SJSA1 (cell line): ENCODE data around the gene GIT2. TPM values are rescaled to one million over a fixed set of nuclear protein-coding genes. Genes with fewer than 3 reads are reported as not detected.
"Not testable (repeated sequence)": the region's sequence is repeated elsewhere in the genome, so short reads cannot be mapped to it uniquely, and the experiment has no call there.

Experiments used
- DNase-seq, 2 experiments: peaks; one replicate each; pipeline ENCODE4 v3.0.0-alpha.2; 2015 to 2020; ENCODE audit warnings: low spot score in 2 of 2, low read depth in 1 of 2
- H3K27ac ChIP-seq: fragments of 250-450 bp; sonication (Bioruptor Pico); 2 replicates; pipeline ENCODE4 v1.5.1; 2020; ENCODE audit warnings: mild to moderate bottlenecking, moderate library complexity
- H3K27me3 ChIP-seq: fragments of 250-450 bp; sonication (Bioruptor Pico); replicated peaks from 2 replicates; pipeline ENCODE4 v1.5.1; 2020; ENCODE audit warnings: mild to moderate bottlenecking, moderate library complexity
- H3K36me3 ChIP-seq: fragments of 250-450 bp; sonication (Bioruptor Pico); 2 replicates; pipeline ENCODE4 v1.5.1; 2020; ENCODE audit warnings: mild to moderate bottlenecking
- H3K4me1 ChIP-seq: fragments of 250-450 bp; sonication (Bioruptor Pico); replicated peaks from 2 replicates; pipeline ENCODE4 v1.6.1; 2021; ENCODE audit warnings: mild to moderate bottlenecking
- H3K4me3 ChIP-seq: fragments of 250-450 bp; sonication (Bioruptor Pico); 2 replicates; pipeline ENCODE4 v1.5.1; 2020; ENCODE audit warnings: mild to moderate bottlenecking
- H3K9me3 ChIP-seq: fragments of 250-450 bp; sonication (Bioruptor Pico); replicated peaks from 2 replicates; pipeline ENCODE4 v1.5.1; 2020; ENCODE audit warnings: mild to moderate bottlenecking
- total RNA-seq: library from RNA; depleted of rRNA; stranded (reverse); fragments of >200 nt; shearing (Covaris generic); gene quantifications from 2 replicates; pipeline ENCODE4 v1.2.3, GENCODE V29; 2014

The GIT2 gene
- total RNA-seq, 1 experiment from 2014 or later = 29.5 TPM

GRCh38 chr12:109902891-109903418 is 93.2 kb downstream of the GIT2 start:
- Histone ChIP-seq H3K4me3 (no peak overlapping the region), H3K36me3 (peaks cover 68% of the 10 kb centered on the region), H3K4me1 (peaks cover 28% of the 10 kb centered on the region), H3K27me3 (no peaks in the 10 kb centered on the region), H3K9me3 (no peaks in the 10 kb centered on the region), H3K27ac (no peak overlapping the region; the same call in 1 of the 2 replicates)
- DNase-seq = no peak

- peak in 1 of 2 experiments; percentile 29 for DNase-seq
- 0 out of 2 replicates have a peak overlapping the region, but pooled peaks have one; percentile 80 for H3K27ac ChIP-seq
- peaks cover 48% of the 10 kb centered on the region for H3K36me3 ChIP-seq
- no peaks in the 10 kb centered on the region for H3K27me3 ChIP-seq
- no peaks in the 10 kb centered on the region for H3K9me3 ChIP-seq
- H3K4me1 ChIP-seq = peaks cover 28% of the 10 kb centered on the region
- H3K4me3 ChIP-seq = peak overlapping the region; percentile 87
Measured at GRCh38 chr12:109900752-109901580, 95.2 kb downstream of the GIT2 start.

- Histone ChIP-seq H3K9me3 (no peaks in the 10 kb centered on the region), H3K4me1 (peaks cover 28% of the 10 kb centered on the region), H3K36me3 (peaks cover 39% of the 10 kb centered on the region), H3K27ac (peak within 1 kb of the TSS; percentile 80), H3K27me3 (no peaks in the 10 kb centered on the region), H3K4me3 (peak within 1 kb of the TSS; percentile 87)
- DNase-seq = peak; percentile 81 to 83
Measured at GRCh38 chr12:109899783-109900751, 96.1 kb downstream of the GIT2 start, which contains the start of gene TCHP. Gene TCHP (plus strand): TSS chr12:109900274. CDS start chr12:109903027, 2,753 bp downstream.

GRCh38 chr12:109899345-109899744 is 96.8 kb downstream of the GIT2 start:
- H3K27ac ChIP-seq = not testable (repeated sequence)

GRCh38 chr12:109897029-109897428 is 99.1 kb downstream of the GIT2 start:
- Histone ChIP-seq H3K36me3 (peaks cover 11% of the 10 kb centered on the region), H3K4me3 (no peak overlapping the region), H3K9me3 (no peaks in the 10 kb centered on the region), H3K27ac (no peak overlapping the region), H3K4me1 (peaks cover 22% of the 10 kb centered on the region), H3K27me3 (no peaks in the 10 kb centered on the region)
- no peak for DNase-seq

More at GRCh38 chr12:109899345-109899744, 96.8 kb downstream of the GIT2 start:
- H3K4me1 ChIP-seq = peaks cover 28% of the 10 kb centered on the region
- peaks cover 32% of the 10 kb centered on the region for H3K36me3 ChIP-seq
- H3K27me3 ChIP-seq, DNase-seq, H3K4me3 ChIP-seq, H3K9me3 ChIP-seq: not testable (repeated sequence)

- Histone ChIP-seq H3K27me3 (no peaks in the 10 kb centered on the region), H3K4me1 (peaks cover 14% of the 10 kb centered on the region), H3K4me3 (no peak overlapping the region), H3K27ac (no peak overlapping the region), H3K9me3 (no peaks in the 10 kb centered on the region), H3K36me3 (peaks cover 6% of the 10 kb centered on the region; the same call in 1 of the 2 replicates)
- no peak for DNase-seq
Measured at GRCh38 chr12:109896188-109896587, 100.0 kb downstream of the GIT2 start.

GRCh38 chr12:109894939-109895338 is 101.2 kb downstream of the GIT2 start:
- H3K4me1 ChIP-seq = peaks cover 12% of the 10 kb centered on the region
- no peak overlapping the region for H3K27ac ChIP-seq
- no peaks in the 10 kb centered on the region for H3K9me3 ChIP-seq
- no peaks in the 10 kb centered on the region for H3K27me3 ChIP-seq
- no peaks in the 10 kb centered on the region for H3K36me3 ChIP-seq
- H3K4me3 ChIP-seq = no peak overlapping the region
- no peak for DNase-seq

GRCh38 chr12:109893261-109893995 is 102.7 kb downstream of the GIT2 start:
- Histone ChIP-seq H3K27ac (no peak overlapping the region), H3K27me3 (no peaks in the 10 kb centered on the region), H3K36me3 (no peaks in the 10 kb centered on the region), H3K4me3 (no peak overlapping the region), H3K4me1 (peaks cover 16% of the 10 kb centered on the region), H3K9me3 (no peaks in the 10 kb centered on the region)
- no peak for DNase-seq

- H3K9me3 ChIP-seq = no peaks in the 10 kb centered on the region
- H3K27ac ChIP-seq = no peak overlapping the region
- H3K4me3 ChIP-seq = no peak overlapping the region
- H3K4me1 ChIP-seq = peaks cover 23% of the 10 kb centered on the region
- no peaks in the 10 kb centered on the region for H3K27me3 ChIP-seq
- no peak for DNase-seq
- no peaks in the 10 kb centered on the region for H3K36me3 ChIP-seq
Measured at GRCh38 chr12:109892748-109893147, 103.4 kb downstream of the GIT2 start.

- Histone ChIP-seq H3K9me3 (no peaks in the 10 kb centered on the region), H3K36me3 (no peaks in the 10 kb centered on the region), H3K27ac (no peak overlapping the region), H3K4me3 (no peak overlapping the region), H3K27me3 (no peaks in the 10 kb centered on the region), H3K4me1 (peaks cover 27% of the 10 kb centered on the region)
- DNase-seq = no peak
Measured at GRCh38 chr12:109892165-109892715, 103.9 kb downstream of the GIT2 start.

GRCh38 chr12:109891731-109892130 is 104.4 kb downstream of the GIT2 start:
- H3K9me3 ChIP-seq, H3K36me3 ChIP-seq, H3K27ac ChIP-seq, H3K4me3 ChIP-seq, H3K27me3 ChIP-seq, DNase-seq: not testable (repeated sequence)
- H3K4me1 ChIP-seq = peaks cover 31% of the 10 kb centered on the region

- Histone ChIP-seq H3K36me3 (no peaks in the 10 kb centered on the region), H3K27me3 (no peaks in the 10 kb centered on the region), H3K4me1 (peaks cover 41% of the 10 kb centered on the region), H3K27ac (no peak overlapping the region), H3K4me3 (no peak overlapping the region), H3K9me3 (no peaks in the 10 kb centered on the region)
- no peak for DNase-seq
Measured at GRCh38 chr12:109890620-109891170, 105.5 kb downstream of the GIT2 start.
